TTC549 (cell line): ENCODE data around the gene ZBTB8OS.

Experiments used
- FAIRE-seq: peaks from 2 replicates; lab custom pipeline; 2012; peaks lifted over from hg19 to GRCh38; lab: Jason Lieb, UNC

The ZBTB8OS gene

GRCh38 chr1:32606565-32607371 is 43.6 kb downstream of the ZBTB8OS start:
- no peak for FAIRE-seq

GRCh38 chr1:32605711-32606424 is 44.5 kb downstream of the ZBTB8OS start:
- no peak for FAIRE-seq

GRCh38 chr1:32600034-32600433 is 50.3 kb downstream of the ZBTB8OS start:
- no peak for FAIRE-seq

GRCh38 chr1:32592943-32593342 is 57.4 kb downstream of the ZBTB8OS start:
- FAIRE-seq: no peak

GRCh38 chr1:32580348-32581017 is 69.9 kb downstream of the ZBTB8OS start:
- FAIRE-seq: no peak
